ENCODE measurements around the gene ANKRD1.
A peak's percentile ranks its signal among the peaks of the same experiment; 100 is the strongest.

The ANKRD1 gene

GRCh38 chr10:90936276-90936659, 15.4 kb upstream of the ANKRD1 start:
- no peak for DNase-seq
- intact Hi-C loops (cut with DNase I) = no loop called here

DNA sequence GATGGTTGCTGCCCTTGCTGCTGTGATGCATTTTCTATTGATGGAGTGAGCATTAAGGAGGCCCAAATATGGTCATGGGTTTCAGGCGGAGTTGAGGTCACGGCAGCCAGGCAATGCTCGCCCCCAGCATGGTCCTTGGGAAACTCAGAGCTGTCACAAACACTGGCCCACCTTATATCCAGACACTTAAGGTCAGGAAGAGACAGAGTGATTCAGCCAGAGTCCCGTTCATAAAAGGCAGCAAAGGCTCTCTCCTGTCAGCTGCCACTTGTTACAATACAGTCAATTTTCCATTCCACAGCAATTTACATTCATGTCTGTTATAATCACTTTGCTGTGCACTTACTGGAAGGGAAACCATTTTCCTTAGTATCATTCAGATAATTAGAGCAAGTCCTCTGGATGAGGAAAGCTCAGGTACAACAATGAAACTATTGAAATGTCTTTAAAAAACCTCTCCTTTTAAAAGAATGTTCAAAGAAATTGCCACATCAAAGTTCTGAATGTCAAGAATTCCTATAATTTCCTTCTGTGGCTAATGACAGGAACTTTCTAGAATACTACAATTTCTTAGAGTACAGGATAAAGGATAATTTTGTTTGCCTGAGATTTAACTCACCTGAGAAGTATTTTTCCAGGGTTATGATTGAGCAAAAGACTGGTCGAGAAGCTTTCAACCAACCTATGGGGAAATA, 14.8 kb upstream of the ANKRD1 start:
- DNase-seq = peak in 1 of 10 donors; percentile 44
- intact Hi-C loops (cut with DNase I) = no loop called here

GRCh38 chr10:90930971-90931871, 10.3 kb upstream of the ANKRD1 start:
- no peak for DNase-seq
- intact Hi-C loops (cut with DNase I) = no loop called here

DNA sequence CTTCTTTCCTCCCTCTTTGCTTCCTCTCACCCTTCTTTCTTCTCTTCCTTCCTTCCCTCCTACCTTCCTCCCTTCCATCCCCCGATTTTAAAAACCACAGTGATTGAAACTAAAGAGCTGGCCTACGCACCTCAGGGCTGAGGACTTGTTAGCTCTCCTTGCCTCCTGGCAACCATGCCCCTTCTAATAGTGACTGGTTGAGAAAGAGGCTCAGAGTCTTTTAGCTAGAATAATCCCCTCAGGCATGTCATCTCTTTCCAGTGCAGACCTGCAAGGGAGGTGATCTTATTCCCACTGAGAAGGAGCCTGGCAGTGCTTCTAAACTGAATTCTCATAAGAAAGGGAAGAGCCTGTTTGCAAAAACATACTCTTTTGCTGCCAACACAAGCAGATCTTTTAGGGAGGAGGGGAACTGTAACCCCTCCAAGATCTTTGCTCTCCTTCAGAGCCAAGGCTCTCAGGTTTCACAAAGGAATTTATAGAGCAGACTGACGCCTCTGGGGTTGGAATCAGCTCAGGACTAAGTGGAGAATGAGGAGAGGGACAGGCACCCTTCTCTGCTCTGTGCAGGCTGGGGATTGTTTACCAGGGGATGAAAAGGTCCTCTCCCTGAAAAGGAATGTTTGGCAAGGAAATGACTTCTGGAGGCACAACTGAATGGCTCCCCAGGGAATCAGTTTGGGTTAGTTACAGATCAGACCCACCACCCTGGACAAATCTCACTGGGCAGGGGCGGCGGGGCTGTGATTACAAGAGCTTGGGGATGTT, 9.4 kb upstream of the ANKRD1 start:
- intact Hi-C loops (cut with DNase I) = no loop called here
- no peak for DNase-seq

GRCh38 chr10:90929179-90929578, 8.3 kb upstream of the ANKRD1 start:
- no peak for DNase-seq
- intact Hi-C loops (cut with DNase I) = no loop called here

DNA sequence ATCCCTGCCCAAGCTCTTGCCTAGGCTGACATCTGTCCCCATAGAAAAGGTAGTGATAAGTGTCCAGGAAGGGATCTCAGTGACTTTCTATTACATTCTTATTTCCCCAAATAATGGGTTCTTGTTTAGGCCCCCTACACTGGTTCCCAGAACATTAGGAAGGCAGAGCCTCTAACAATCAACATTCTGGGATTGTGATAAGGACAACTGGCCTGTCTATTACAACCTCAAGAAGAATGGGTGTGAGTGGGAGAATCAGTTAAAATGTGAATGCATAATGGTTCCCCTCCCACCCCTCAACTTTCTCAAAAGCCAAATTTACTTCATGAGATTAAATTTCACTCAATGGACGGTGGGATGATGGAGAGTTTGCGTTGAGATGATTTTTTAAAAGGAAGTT, 6.4 kb upstream of the ANKRD1 start:
- DNase-seq = no peak

DNA sequence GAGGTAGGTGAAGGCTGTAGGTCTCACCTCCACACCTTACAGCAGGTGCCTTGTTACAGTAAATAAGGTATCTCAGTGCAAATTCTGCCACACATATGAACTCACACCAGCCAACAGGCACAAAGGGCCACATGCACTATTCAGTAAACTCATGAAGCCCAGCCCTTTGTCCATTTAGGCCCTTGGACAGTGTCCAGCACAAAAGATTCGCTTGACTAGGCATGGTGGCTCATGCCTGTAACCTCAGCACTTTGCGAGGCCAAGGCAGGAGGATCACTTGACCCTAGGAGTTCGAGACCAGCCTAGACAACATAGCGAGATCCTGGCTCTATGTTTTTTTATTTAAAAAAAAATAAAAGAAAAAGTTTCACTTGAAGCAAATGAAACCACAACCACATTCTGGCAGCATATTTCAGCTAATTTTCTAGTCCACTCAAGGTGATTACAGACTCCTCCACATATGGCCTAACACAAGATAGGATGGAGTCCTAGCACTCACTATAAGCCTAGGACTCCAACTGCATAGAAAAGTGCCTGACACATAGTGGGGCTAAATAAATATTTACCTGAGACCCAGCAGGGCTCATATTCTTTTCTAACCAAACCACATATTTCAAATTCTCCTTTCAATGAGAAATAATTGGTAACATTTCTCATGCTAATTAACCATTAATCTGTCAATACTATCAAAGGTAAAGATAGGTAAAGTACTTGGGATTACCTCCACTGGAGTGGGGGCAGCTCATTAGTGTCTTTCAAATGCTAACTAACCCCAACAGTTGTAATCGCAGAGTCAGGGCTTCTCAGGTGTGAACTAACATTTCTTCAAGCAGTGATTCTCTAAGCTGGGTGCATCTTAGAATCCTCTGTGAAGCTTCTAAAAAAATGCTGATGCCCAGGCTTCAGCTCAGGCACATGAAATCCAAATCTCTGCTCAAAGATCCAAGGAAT, 4.5 kb upstream of the ANKRD1 start:
- intact Hi-C loops (cut with DNase I) = no loop called here
- DNase-seq = no peak

More for the DNA sequence above, 6.4 kb upstream of the ANKRD1 start:
- intact Hi-C loops (cut with DNase I) = no loop called here

DNA sequence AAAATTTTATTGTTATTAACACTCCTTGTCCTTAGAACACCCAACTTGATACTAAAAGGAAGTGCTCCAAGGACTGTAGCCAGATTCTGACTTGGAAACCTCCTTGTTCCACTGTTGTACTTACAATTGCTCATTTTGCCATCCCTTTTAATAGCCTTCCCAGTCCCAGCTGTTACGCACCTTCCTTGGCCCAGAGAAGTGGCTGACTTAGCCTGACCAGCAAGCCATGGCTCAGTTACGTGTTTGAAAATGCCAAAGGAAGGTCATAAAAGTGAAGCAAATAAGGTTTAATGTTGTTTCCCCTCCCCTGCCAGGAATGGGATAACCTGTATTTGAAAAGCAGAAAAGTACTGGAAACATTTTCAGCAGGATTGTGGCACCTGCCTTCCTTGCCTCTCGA, 3.7 kb upstream of the ANKRD1 start:
- intact Hi-C loops (cut with DNase I) = no loop called here

DNA sequence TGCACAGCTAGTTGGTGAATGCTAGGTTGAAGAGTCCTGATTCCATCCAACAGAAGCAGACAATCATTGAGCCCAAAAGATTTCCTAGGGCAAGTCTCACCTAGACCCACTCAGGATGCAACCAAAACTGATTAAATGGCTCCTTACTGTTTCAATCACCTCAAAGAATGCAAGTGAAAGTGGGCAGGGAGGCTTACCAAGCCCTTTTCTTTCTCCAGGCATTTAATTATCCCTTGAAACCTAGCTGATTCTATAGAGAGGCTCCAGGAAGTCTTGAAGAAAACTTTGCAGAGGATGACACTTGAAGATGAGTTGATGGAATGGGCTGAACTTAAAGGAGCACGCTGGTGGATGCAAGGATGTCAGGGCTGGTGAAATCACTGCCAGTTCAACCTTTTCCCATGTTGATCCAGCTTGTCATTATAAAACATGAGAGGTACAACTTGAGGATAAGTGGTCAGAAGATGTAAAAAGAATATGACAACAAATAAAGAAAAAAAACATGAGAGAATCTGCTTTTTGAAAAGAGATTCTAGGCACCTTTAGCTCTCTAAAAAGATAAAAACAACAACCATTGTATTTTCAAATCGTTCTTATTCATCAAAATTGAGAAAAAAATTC, 2.3 kb upstream of the ANKRD1 start:
- no peak for DNase-seq
- intact Hi-C loops (cut with DNase I) = no loop called here

More for the DNA sequence above, 3.7 kb upstream of the ANKRD1 start:
- no peak for DNase-seq

GRCh38 chr10:90921906-90922305, 1.0 kb upstream of the ANKRD1 start:
- DNase-seq = no peak
- intact Hi-C loops (cut with DNase I) = no loop called here

DNA sequence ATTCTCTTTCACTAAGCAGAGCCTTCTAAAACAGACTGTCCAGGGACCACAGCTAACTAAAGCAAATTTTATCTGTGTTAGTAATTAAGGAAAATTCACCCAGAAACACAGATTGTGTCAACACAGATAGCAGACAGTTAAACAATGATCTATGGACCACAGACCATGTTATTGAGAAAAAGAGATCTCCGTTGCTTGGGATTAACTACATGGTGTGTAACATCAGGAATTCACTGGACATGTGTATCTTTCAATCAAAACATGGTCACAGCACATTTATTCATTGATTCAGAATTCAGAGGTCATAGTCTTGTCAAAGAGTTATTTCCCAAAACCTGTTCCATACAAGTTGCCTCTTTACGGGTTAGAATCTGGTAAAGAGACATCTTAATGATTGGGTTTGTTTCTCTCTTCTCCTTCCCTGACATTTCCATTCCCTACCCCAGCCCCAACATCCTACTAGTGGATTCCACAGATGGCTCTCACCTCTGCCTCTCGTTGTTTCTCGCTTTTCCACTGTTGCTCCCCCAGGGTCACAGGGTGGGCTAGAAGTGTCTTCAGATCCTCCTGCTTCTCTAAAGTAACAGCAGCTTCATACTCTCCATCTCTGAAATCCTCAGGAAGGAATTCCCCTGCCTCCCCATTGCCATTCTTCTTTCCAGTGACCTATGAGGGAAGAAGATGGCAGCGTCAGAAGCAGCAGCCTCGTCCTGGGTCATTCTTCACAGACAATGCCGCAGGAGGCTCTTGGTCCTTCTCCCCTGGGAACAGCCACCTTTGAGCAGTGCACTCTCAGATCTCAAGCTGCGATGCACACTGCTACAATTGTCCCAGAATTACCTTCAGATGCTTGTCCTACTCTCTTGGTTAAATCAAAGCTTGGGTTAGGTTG, 958 bp downstream of the ANKRD1 start:
- no peak for DNase-seq
- intact Hi-C loops (cut with DNase I) = no loop called here

DNA sequence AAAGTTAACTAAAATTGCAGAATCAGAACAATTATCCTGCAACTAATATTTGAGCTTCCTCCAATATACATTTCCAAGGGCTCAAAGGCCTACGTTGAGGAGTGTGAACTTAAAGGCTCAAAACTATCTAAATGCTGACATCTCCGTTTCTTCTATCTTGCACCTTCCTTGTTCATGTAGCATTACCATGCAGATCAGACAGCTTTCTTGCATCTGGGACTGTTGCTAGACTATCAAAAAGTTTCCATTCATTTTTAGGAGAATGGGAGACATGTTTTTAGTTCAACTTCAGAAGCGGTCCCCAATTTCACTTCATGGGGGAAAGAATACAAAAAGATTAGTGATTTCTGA, 2.9 kb downstream of the ANKRD1 start:
- intact Hi-C loops (cut with DNase I) = no loop called here
- no peak for DNase-seq

GRCh38 chr10:90917238-90917967, 3.5 kb downstream of the ANKRD1 start:
- intact Hi-C loops (cut with DNase I) = no loop called here
- DNase-seq = no peak

- intact Hi-C loops (cut with DNase I) = no loop called here
- no peak for DNase-seq
Observed at GRCh38 chr10:90916392-90917237, 4.3 kb downstream of the ANKRD1 start.

- no peak for DNase-seq
- intact Hi-C loops (cut with DNase I) = no loop called here
Observed at GRCh38 chr10:90915766-90916075, 5.2 kb downstream of the ANKRD1 start.

- DNase-seq = peak in 1 of 10 donors; percentile 58
- intact Hi-C loops (cut with DNase I) = loop anchor here (5.0 kb wide), 1 partner anchor 497 kb away; the partner anchor contains the start of gene HECTD2
Observed at GRCh38 chr10:90914992-90915765, 5.7 kb downstream of the ANKRD1 start.
